Measurements from ENCODE around the gene SPTSSB.

- TF ChIP-seq, protein P1, sequence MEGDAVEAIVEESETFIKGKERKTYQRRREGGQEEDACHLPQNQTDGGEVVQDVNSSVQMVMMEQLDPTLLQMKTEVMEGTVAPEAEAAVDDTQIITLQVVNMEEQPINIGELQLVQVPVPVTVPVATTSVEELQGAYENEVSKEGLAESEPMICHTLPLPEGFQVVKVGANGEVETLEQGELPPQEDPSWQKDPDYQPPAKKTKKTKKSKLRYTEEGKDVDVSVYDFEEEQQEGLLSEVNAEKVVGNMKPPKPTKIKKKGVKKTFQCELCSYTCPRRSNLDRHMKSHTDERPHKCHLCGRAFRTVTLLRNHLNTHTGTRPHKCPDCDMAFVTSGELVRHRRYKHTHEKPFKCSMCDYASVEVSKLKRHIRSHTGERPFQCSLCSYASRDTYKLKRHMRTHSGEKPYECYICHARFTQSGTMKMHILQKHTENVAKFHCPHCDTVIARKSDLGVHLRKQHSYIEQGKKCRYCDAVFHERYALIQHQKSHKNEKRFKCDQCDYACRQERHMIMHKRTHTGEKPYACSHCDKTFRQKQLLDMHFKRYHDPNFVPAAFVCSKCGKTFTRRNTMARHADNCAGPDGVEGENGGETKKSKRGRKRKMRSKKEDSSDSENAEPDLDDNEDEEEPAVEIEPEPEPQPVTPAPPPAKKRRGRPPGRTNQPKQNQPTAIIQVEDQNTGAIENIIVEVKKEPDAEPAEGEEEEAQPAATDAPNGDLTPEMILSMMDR (IDR thresholded peaks at IDR 0.05; ENCODE audit: insufficient read depth, low read depth, low read length), result no peak
- no peak for TF ChIP-seq EZH2 (IDR thresholded peaks at IDR 0.05; ENCODE audit: insufficient read depth, low read length)
Observed at GRCh38 chr3:161317077-161317476, 54.2 kb downstream of the SPTSSB start.
